ENCODE measurements around the gene TRPM6.

TRPM6 gene

DNA sequence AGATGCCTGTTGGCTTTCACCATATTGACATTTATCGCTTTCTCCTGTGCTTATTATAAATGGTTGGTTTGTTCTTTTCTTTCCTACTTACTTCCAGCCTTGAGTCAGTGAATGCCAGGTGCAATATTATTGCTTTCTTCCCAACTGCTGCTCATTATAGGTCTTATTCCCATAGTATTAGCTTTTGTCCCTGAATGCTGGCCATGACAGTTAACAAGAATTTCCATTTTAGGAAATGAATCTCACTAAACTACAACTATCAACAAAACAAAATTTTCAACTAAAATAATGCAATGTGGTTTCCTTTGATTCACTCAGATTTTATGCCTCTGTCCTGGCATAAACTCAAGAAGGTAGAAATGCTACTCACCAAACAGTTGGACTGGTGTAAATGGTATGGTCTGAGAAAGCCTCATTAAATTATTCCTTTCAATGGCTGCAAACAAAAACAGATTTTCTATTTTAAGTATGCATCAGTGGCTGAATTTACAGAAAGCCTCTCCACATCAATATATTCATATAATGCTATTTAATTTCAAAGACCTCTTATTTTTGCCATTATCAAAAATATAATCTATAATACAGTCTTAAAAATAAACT, 145.4 kb downstream of the TRPM6 start:
- no peak overlapping the region for H3K27ac Mint-ChIP-seq
- no peak overlapping the region for H3K4me3 Mint-ChIP-seq
- H3K4me1 Mint-ChIP-seq (ENCODE audit: low read depth), result no peaks in the 10 kb centered on the region
- no peak for DNase-seq (ENCODE audit: low spot score)
- H3K9me3 Mint-ChIP-seq, result no peaks in the 10 kb centered on the region
- no peaks in the 10 kb centered on the region for H3K36me3 Mint-ChIP-seq (ENCODE audit: low read depth)
- peaks cover 7% of the 10 kb centered on the region for H3K27me3 Mint-ChIP-seq (ENCODE audit: low read depth)

DNA sequence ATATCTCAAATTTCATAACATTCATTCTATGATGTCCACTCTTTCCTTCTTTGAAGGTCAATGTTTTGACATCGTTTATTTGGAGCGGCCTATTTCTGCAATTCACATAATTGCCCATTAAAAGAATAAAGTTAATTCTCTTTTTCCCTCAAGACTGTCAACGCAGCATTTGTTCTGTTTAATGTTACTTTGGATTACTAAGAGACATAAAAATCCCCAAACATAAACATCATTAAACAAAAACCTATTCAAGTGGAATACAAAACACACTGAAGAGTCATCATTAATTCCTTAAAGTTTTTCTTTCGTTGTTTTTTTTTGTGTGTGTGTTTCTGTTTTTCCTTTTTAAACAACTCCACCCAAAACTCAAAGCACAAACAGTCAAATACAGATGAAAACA, 151.1 kb downstream of the TRPM6 start:
- no peaks in the 10 kb centered on the region for H3K36me3 Mint-ChIP-seq (ENCODE audit: low read depth)
- peaks cover 4% of the 10 kb centered on the region for H3K27me3 Mint-ChIP-seq (ENCODE audit: low read depth)
- H3K4me1 Mint-ChIP-seq (ENCODE audit: low read depth), result peaks cover 2% of the 10 kb centered on the region
- H3K4me3 Mint-ChIP-seq, result no peak overlapping the region
- no peak overlapping the region for H3K27ac Mint-ChIP-seq
- DNase-seq (ENCODE audit: low spot score), result no peak
- H3K9me3 Mint-ChIP-seq, result no peaks in the 10 kb centered on the region

DNA sequence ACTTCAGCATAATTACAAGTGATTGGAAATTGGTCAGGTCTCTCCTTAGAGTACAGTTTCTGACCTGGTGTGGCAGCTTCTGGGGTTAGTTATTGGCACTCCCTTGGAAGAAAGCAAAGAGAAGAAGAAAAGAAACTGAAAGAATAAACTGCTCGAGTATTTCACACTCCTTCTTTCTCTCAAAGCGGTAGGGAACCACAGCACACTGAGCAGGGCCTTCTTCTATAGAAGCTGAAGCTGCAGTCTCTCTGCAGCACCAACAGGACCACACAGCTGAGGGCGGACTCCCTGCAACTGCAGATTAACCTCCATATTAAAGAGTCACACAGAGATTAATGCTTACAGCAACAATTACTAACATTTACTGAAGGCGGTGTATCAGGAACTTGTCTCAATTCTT, 152.0 kb downstream of the TRPM6 start:
- no peaks in the 10 kb centered on the region for H3K27me3 Mint-ChIP-seq (ENCODE audit: low read depth)
- H3K9me3 Mint-ChIP-seq, result no peaks in the 10 kb centered on the region
- H3K4me3 Mint-ChIP-seq, result peak overlapping the region; percentile 44
- peaks cover 2% of the 10 kb centered on the region for H3K4me1 Mint-ChIP-seq (ENCODE audit: low read depth)
- no peaks in the 10 kb centered on the region for H3K36me3 Mint-ChIP-seq (ENCODE audit: low read depth)
- DNase-seq (ENCODE audit: low spot score), result no peak
- no peak overlapping the region for H3K27ac Mint-ChIP-seq

DNA sequence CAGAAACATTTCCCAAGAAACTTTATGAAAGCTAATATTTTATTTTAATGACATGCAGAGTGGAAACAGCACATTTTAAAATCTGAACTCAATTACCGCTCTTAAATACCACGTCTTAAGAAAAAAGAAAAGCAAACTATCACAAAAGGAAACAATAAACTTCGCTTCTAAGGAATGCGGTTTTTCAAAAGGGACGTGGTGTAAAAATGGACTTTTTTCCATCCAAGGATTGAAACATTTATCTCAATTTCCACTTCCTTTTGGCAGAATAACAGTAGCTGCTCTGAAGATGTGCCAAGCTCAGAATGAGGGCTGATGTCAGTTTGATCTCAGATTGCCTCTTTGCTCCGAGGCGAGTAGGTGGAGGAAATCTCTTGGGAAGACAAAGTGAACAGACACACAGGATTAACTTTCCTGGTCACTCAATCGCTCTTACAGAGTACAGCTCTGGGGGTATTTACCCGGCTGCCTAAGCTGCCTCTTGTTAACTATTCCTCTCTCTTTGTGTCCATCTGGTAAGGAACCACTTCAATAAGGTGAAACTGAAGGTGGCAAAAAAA, 158.5 kb downstream of the TRPM6 start:
- Mint-ChIP-seq H3K4me3 (no peak overlapping the region), H3K36me3 (ENCODE audit: low read depth) (no peaks in the 10 kb centered on the region), H3K9me3 (no peaks in the 10 kb centered on the region), H3K27me3 (ENCODE audit: low read depth) (no peaks in the 10 kb centered on the region), H3K27ac (no peak overlapping the region), H3K4me1 (ENCODE audit: low read depth) (no peaks in the 10 kb centered on the region)
- DNase-seq (ENCODE audit: low spot score), result no peak

DNA sequence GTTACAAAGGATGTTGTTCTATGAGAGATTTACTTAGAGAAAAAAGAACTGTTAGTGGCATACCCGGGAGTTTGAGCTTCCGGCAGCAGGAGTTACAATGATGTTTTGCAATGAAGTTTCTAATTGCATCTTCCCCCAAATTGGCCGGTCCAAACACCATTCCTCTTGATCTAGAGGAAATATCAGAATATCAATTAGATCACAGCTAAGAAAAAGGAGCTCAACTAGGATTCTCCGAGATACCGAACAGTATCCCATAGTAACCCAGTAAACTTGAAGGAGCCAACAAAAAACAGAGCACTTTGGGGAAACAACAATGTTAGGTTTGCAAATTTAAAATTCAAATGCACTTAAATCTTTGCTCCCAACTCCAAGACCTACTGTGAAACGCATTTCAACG, 159.5 kb downstream of the TRPM6 start:
- H3K9me3 Mint-ChIP-seq, result no peaks in the 10 kb centered on the region
- no peaks in the 10 kb centered on the region for H3K27me3 Mint-ChIP-seq (ENCODE audit: low read depth)
- H3K4me3 Mint-ChIP-seq, result no peak overlapping the region
- DNase-seq (ENCODE audit: low spot score), result no peak
- no peaks in the 10 kb centered on the region for H3K4me1 Mint-ChIP-seq (ENCODE audit: low read depth)
- no peak overlapping the region for H3K27ac Mint-ChIP-seq
- no peaks in the 10 kb centered on the region for H3K36me3 Mint-ChIP-seq (ENCODE audit: low read depth)

DNA sequence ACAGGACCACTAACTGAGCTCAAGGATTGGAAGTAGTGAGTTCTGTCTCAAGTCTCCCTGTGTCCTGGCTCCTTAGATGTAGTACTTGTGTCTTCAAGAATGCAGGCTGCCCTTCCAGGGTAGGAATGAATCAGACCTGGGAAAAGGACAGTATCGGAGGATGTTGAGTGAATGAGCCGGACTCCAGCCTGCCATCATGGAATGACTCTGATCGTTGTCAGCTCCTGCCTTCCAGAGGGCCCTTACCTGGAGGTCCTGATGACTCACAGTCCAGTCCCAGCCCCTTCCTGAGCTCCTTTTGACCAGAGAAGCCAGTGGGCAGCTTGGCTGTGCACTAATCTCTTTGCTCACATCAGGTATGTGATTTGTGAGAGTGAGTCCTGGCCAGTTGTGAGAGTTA, 161.1 kb downstream of the TRPM6 start:
- Mint-ChIP-seq H3K27ac (no peak overlapping the region), H3K4me1 (ENCODE audit: low read depth) (no peaks in the 10 kb centered on the region), H3K36me3 (ENCODE audit: low read depth) (no peaks in the 10 kb centered on the region), H3K4me3 (no peak overlapping the region), H3K27me3 (ENCODE audit: low read depth) (no peaks in the 10 kb centered on the region), H3K9me3 (no peaks in the 10 kb centered on the region)
- DNase-seq (ENCODE audit: low spot score), result no peak

DNA sequence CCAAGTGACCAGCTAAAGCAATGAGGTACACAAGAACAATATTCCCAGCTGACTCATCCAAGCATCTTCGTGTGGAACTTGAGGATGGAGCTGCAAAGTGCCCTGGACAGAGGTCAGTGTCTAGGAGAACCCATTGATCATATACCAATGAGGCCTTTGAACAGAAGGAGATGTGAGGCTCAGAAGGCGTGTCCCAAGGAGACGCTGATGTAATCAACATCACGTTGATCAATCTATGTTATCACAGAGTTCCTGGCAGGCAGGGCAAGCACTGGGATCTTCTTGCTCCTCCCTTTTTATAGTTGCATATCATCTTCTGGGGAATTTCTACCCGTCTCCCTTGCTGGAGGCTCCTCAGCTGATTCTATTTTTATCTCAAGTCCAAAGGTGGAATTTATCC, 163.4 kb downstream of the TRPM6 start:
- H3K27ac Mint-ChIP-seq, result no peak overlapping the region
- no peak overlapping the region for H3K4me3 Mint-ChIP-seq
- H3K4me1 Mint-ChIP-seq (ENCODE audit: low read depth), result no peaks in the 10 kb centered on the region
- DNase-seq (ENCODE audit: low spot score), result no peak
- no peaks in the 10 kb centered on the region for H3K27me3 Mint-ChIP-seq (ENCODE audit: low read depth)
- no peaks in the 10 kb centered on the region for H3K9me3 Mint-ChIP-seq
- H3K36me3 Mint-ChIP-seq (ENCODE audit: low read depth), result no peaks in the 10 kb centered on the region

DNA sequence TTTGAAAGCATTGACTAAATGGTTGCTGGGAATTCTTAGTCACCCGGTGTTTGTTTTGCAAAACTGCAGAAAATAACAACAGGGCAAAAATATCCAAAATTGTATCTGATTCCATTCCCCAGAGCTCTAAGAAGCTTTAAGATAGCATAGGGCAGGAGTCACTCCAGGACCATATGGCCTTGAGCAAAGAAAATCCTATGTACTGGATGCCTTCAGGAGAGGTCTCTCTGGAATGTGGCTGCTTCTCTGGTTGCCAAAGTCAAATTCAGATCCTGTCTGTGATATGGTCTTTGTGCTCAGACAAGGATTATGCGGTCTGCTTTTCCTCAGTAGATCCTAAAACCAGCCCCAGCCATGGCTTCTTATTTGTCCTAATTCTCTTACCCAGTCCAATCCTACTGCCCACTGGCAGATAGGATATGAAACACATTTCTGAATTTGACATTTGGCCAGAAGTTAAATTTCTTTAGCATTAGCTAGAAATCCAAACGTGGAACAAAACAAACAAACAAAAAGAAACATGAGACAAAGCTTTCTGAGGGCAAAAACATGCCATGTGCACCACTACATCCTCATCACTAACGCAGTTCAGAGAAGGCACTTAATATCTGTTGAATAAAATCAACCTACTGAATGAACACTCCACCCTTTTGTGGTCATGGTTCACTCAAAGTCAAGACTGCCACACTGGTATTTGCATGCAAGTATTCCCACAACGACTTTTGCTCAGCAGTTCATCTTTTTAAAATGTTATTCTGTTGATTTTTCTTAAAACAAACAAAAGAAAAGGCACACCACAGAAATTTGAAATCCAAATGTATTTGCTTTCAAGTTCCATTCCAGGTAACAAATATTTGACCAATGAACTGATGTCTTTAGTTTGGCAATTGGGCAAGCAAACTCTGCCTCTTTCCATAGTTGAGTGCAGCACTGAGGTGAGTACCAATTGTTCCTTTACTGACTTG, 165.7 kb downstream of the TRPM6 start:
- Mint-ChIP-seq H3K4me3 (no peak overlapping the region), H3K27ac (no peak overlapping the region), H3K4me1 (ENCODE audit: low read depth) (no peaks in the 10 kb centered on the region), H3K36me3 (ENCODE audit: low read depth) (no peaks in the 10 kb centered on the region), H3K9me3 (no peaks in the 10 kb centered on the region), H3K27me3 (ENCODE audit: low read depth) (no peaks in the 10 kb centered on the region)
- DNase-seq (ENCODE audit: low spot score), result no peak

DNA sequence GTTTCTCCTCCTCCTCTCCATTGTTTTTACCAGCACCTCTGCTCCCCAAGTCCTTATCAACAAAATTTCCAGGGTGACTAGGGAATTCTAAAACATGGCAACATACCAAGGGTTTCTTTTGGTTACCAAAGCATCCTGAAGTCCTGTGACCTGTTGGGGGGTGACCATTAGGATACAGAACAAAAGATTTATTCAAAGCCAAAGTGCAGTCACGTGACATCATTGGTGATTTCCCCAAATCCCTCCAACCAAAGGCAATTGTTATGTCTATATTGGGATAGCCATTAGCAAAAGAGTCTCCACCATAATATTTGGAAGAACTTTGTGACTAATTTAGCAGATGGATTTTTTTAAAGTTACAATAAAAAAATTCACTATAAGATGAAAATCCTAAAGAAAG, 168.4 kb downstream of the TRPM6 start:
- no peak for DNase-seq (ENCODE audit: low spot score)
- no peak overlapping the region for H3K4me3 Mint-ChIP-seq
- no peaks in the 10 kb centered on the region for H3K4me1 Mint-ChIP-seq (ENCODE audit: low read depth)
- no peaks in the 10 kb centered on the region for H3K36me3 Mint-ChIP-seq (ENCODE audit: low read depth)
- no peak overlapping the region for H3K27ac Mint-ChIP-seq
- H3K27me3 Mint-ChIP-seq (ENCODE audit: low read depth), result no peaks in the 10 kb centered on the region
- H3K9me3 Mint-ChIP-seq, result no peaks in the 10 kb centered on the region

DNA sequence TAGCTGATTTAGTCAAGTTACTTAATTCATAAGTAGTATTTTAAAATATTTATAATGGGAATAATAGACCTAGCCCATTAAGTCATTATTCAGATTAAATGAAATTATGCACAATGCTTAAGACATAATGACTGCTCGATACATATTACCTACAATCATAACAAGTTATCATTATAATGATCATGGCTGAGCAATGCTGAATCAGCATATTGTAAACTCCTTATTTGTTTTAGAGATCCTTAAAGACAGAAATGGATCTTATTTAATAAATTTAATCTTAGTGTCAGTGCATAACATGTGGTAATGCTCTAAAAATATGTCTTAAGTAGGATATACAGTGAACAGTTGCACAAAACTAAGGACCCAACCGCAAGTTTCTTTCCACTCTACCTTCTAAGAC, 169.0 kb downstream of the TRPM6 start:
- Mint-ChIP-seq H3K4me1 (ENCODE audit: low read depth) (no peaks in the 10 kb centered on the region), H3K4me3 (no peak overlapping the region), H3K27ac (no peak overlapping the region), H3K9me3 (no peaks in the 10 kb centered on the region), H3K36me3 (ENCODE audit: low read depth) (no peaks in the 10 kb centered on the region), H3K27me3 (ENCODE audit: low read depth) (no peaks in the 10 kb centered on the region)
- DNase-seq (ENCODE audit: low spot score), result no peak

DNA sequence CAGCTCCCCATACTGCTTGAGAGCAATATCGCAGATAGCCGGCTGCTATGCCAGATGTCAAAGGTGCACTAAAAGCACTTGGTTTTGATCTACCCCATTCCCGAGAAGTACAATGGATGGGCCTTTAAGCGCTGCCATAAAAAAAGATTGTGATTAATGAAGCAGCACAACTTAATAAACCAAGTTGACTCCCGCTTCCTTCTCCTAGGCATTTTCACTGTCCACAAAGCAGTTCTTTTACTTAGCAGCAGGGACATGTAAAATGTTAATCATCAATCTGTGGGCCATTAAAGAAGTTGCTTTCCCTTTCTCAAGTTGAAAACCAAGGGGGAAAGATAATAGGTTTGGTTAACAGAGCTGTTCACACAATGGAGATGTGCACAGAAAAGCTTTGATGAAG, 176.4 kb downstream of the TRPM6 start:
- Mint-ChIP-seq H3K4me3 (no peak overlapping the region), H3K27ac (no peak overlapping the region), H3K9me3 (no peaks in the 10 kb centered on the region), H3K27me3 (ENCODE audit: low read depth) (no peaks in the 10 kb centered on the region), H3K36me3 (ENCODE audit: low read depth) (no peaks in the 10 kb centered on the region), H3K4me1 (ENCODE audit: low read depth) (no peaks in the 10 kb centered on the region)
- no peak for DNase-seq (ENCODE audit: low spot score)

DNA sequence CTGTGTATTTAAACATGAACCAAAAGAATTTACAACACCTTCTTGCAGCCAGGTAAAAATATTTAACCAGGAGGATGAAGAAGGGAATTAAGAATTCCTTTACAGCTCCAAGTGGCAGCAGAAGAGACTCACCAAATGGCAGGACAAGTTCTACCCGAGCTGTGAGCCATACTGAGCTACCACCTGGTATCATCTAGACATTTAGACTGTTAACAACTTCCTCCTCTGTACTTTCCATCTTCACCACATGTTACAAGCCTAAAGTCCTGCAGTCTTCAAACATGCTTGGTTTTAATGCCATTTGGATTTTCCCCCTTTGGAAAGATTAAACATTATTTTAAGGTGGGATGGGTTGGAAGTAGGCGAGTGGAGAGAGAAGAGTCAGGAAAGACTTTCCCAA, 190.2 kb downstream of the TRPM6 start:
- Mint-ChIP-seq H3K27ac (no peak overlapping the region), H3K27me3 (ENCODE audit: low read depth) (peaks cover 2% of the 10 kb centered on the region), H3K9me3 (no peaks in the 10 kb centered on the region), H3K4me3 (no peak overlapping the region), H3K36me3 (ENCODE audit: low read depth) (no peaks in the 10 kb centered on the region), H3K4me1 (ENCODE audit: low read depth) (no peaks in the 10 kb centered on the region)
- DNase-seq (ENCODE audit: low spot score), result no peak

DNA sequence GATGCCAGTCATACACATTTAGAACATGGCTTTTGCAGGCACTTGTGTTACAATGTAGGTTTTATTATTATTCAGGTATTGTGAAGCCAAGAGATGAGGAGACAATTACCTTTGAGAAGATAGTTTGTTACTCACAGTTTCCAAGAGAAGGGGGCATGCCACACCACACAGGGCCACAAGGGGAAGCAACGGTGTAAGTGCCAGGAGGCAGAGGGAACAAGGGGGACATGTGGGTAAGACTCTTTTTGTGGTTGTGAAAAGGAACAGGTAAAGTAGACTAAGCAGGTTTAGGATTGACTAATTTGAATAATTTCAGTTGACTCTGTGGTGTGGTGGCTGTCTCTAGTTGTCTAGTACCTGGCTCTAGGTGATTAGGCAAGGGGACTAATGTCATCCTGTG, 191.2 kb downstream of the TRPM6 start:
- Mint-ChIP-seq H3K9me3 (no peaks in the 10 kb centered on the region), H3K4me1 (ENCODE audit: low read depth) (no peaks in the 10 kb centered on the region), H3K27ac (no peak overlapping the region), H3K36me3 (ENCODE audit: low read depth) (no peaks in the 10 kb centered on the region), H3K27me3 (ENCODE audit: low read depth) (peaks cover 2% of the 10 kb centered on the region), H3K4me3 (no peak overlapping the region)
- no peak for DNase-seq (ENCODE audit: low spot score)

DNA sequence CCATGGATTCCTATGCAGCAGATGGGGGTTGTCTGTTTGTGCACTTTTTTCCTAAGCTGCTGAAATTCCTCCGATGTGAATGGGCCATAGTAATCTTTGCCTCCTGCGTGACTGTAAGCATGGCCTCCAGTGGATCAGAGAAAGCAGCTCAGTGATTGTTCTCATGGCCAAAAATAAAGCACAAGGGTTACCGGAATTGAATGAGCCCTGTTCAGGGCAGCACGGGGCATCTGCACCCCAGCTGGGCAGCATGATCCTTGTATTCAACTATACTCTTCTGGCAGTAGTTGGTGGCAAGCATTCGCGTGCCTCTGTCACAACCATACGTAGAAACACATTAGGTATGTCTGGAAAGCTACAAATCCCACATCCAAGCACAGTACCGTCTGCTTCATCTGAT, 196.7 kb downstream of the TRPM6 start:
- no peak overlapping the region for H3K27ac Mint-ChIP-seq
- H3K9me3 Mint-ChIP-seq, result no peaks in the 10 kb centered on the region
- H3K27me3 Mint-ChIP-seq (ENCODE audit: low read depth), result peaks cover 2% of the 10 kb centered on the region
- H3K4me3 Mint-ChIP-seq, result no peak overlapping the region
- no peaks in the 10 kb centered on the region for H3K36me3 Mint-ChIP-seq (ENCODE audit: low read depth)
- H3K4me1 Mint-ChIP-seq (ENCODE audit: low read depth), result no peaks in the 10 kb centered on the region
- no peak for DNase-seq (ENCODE audit: low spot score)
